Cardiac muscle cell (in vitro differentiated cells and primary cell): ENCODE data around the gene IQCH. TPM values are rescaled to one million over a fixed set of nuclear protein-coding genes. Genes with fewer than 3 reads are reported as not detected.
"Not testable (repeated sequence)": the region's sequence is repeated elsewhere in the genome, so short reads cannot be mapped to it uniquely, and the experiment has no call there.

ENCODE experiments used
- DNase-seq, 2 donors: peaks; one replicate each; pipeline versions ENCODE4 v3.0.0 to v3.0.0-alpha.2; 2010 to 2017; ENCODE audit warnings: low read depth in 1 of 2, low spot score in 1 of 2
- H3K27ac ChIP-seq: fragments of 200-600 bp; sonication (generic); 2 replicates; pipeline ENCODE4 v1.5.1; 2016
- H3K27me3 ChIP-seq: fragments of 200-600 bp; sonication (generic); 2 replicates; pipeline ENCODE4 v1.6.0; 2016; ENCODE audit warnings: control low read depth
- H3K36me3 ChIP-seq: fragments of 200-600 bp; sonication (generic); 2 replicates; pipeline ENCODE4 v1.5.1; 2016; ENCODE audit warnings: control low read depth
- H3K4me1 ChIP-seq: fragments of 200-600 bp; sonication (generic); 2 replicates; pipeline ENCODE4 v1.8.1; 2017; ENCODE audit warnings: low read depth, mild to moderate bottlenecking, mixed run types
- H3K4me3 ChIP-seq: fragments of 200-600 bp; sonication (generic); 2 replicates; pipeline ENCODE4 v1.5.1; 2016; ENCODE audit warnings: mild to moderate bottlenecking
- H3K9me3 ChIP-seq: fragments of 200-600 bp; sonication (generic); 2 replicates; pipeline ENCODE4 v1.5.1; 2017; ENCODE audit warnings: low read depth, mild to moderate bottlenecking, control low read depth
- CTCF ChIP-seq: IDR thresholded peaks from 2 replicates; pipeline ENCODE4 v1.5.1; 2012; ENCODE audit warnings: low read depth, mild to moderate bottlenecking, low read length
- polyA plus RNA-seq: library from polyadenylated mRNA; unstranded; fragments of >200 nt; fragmentation: Nextera tagmentation; extraction: Ambion mirVana; gene quantifications from 2 replicates; pipeline ENCODE4 v1.2.1, GENCODE V29; 2016
- total RNA-seq: library from RNA; depleted of rRNA; stranded (reverse); fragments of >200 nt; gene quantifications from 2 replicates; pipeline ENCODE4 v1.2.3, GENCODE V29; 2016

IQCH gene
- total and polyA plus RNA-seq, 2 experiments from 2014 or later: 5.9 to 6.9 TPM

DNA sequence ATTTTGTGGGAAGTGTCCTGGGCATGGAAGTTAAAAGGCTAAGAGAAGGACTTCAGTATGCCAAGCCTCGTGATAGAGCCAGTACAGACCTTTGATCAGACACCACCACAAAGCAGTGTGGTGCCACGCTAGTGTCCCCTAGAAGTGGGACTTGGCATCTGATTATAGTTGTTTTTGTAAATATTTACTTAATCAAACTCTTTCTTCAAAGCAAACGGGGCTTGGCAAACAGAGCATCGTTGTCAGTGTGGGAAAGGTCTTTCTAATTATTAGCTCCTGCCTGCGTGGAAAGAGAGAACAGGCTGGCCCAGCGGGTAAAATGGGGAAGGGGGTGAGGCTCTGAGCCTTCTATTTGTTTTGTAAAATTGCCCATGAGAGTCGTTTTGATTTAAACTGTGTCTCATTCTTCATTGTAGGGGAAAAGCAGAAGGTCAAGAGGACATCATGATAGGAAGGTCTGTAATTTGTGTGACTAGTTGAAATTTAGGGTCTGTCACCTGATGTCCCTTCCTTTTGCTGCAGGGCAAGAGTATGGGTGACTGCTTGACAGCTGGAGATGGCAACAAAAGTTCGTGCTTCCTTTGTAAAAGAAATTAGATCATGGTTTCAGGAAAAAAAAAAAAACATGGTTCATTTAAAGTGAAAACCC, 105.0 kb downstream of the IQCH start:
- Histone ChIP-seq H3K9me3 (no peaks in the 10 kb centered on the region), H3K36me3 (no peaks in the 10 kb centered on the region)

GRCh38 chr15:67361100-67361499, 106.5 kb downstream of the IQCH start:
- Histone ChIP-seq H3K4me3 (no peak overlapping the region), H3K27me3 (no peaks in the 10 kb centered on the region), H3K27ac (no peak overlapping the region), H3K36me3 (no peaks in the 10 kb centered on the region), H3K4me1 (no peaks in the 10 kb centered on the region), H3K9me3 (no peaks in the 10 kb centered on the region)
- no peak for TF ChIP-seq CTCF
- DNase-seq: no peak

More for the DNA sequence above, 105.0 kb downstream of the IQCH start:
- no peak for TF ChIP-seq CTCF
- no peak for DNase-seq
- Histone ChIP-seq H3K4me1 (no peaks in the 10 kb centered on the region), H3K27me3 (no peaks in the 10 kb centered on the region), H3K4me3 (no peak overlapping the region), H3K27ac (no peak overlapping the region)

DNA sequence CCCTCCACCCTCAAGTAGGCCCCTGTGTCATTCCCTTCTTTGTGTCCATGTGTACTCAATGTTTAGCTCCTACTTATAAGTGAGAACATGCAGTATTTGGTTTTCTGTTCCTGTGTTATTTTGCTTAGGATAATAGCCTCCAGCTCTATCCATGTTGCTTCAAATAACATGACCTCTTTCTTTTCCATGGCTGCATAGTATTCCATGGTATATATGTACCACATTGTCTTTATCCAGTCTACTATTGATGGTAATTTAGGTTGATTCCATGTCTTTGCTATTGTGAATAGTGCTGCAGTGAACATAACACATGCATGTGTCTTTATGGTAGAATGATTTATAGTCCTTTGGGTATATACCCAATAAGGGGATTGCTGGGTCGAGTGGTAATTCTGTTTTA, 109.1 kb downstream of the IQCH start:
- H3K4me1 ChIP-seq, H3K4me3 ChIP-seq, H3K27me3 ChIP-seq, DNase-seq, H3K36me3 ChIP-seq, H3K27ac ChIP-seq, H3K9me3 ChIP-seq: not testable (repeated sequence)

DNA sequence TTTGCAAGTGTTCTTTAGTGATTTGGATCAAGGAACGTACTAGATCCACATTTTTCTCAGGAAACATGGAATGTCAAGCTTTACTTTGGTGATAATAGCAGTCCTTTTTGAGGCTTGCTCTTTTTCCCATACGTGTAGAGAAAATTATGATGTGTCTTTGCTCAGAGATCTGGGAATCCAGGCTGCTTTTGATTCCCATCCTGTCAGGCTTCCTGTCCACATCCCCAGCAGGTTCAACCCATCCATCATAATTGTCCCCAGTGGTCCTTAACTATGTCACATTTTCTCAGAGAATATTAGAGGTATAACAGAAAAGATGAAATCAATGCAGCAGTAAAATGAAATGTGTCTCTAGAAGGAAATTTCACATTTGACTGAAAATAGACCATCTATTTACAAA, 111.4 kb downstream of the IQCH start:
- Histone ChIP-seq H3K27ac (no peak overlapping the region), H3K36me3 (no peaks in the 10 kb centered on the region), H3K9me3 (no peaks in the 10 kb centered on the region), H3K4me1 (no peaks in the 10 kb centered on the region), H3K4me3 (no peak overlapping the region), H3K27me3 (no peaks in the 10 kb centered on the region)
- TF ChIP-seq CTCF: no peak
- DNase-seq: no peak

- Histone ChIP-seq H3K4me3 (no peak overlapping the region), H3K36me3 (no peaks in the 10 kb centered on the region), H3K9me3 (no peaks in the 10 kb centered on the region), H3K27ac (no peak overlapping the region), H3K27me3 (no peaks in the 10 kb centered on the region), H3K4me1 (no peaks in the 10 kb centered on the region)
- no peak for DNase-seq
- TF ChIP-seq CTCF: no peak
Measured at GRCh38 chr15:67366904-67367303, 112.3 kb downstream of the IQCH start.

DNA sequence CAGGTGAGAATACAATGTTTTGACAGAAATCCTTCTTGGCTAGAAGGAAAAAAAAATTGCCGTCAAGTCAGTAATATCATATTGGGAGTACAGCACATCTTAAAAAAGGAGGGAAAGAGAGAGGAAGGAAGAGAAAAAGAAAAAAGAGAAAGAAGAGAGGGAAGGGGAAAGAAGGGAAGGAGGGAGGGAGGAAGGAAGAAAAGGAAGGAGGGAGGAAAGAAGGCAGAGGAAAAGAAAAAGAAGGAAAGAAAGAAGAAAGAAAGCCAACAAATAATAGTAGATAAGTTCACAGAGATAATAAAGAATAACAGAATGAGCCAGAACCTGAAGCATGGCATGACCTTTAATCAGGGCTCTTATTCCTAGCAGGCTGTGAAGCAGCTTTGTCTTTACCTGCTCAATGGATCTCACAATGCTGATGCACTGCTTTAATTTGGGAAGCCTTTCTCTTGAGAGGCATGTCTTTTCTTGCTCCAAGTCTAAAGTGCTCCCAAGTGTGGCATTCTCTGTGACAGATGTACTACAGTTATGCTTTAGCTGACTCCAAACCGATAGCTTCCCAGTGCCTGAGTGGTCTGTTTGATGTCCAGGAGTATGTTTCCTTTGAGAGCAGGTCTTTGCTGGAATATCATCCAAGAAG, 114.9 kb downstream of the IQCH start:
- DNase-seq: no peak
- no peak overlapping the region for H3K27ac ChIP-seq
- H3K36me3 ChIP-seq: no peaks in the 10 kb centered on the region
- TF ChIP-seq CTCF: no peak
- no peaks in the 10 kb centered on the region for H3K9me3 ChIP-seq
- no peak overlapping the region for H3K4me3 ChIP-seq
- H3K27me3 ChIP-seq: no peaks in the 10 kb centered on the region
- no peaks in the 10 kb centered on the region for H3K4me1 ChIP-seq
